GM23338 (cell line): ENCODE measurements around the gene KRAS. TPM values are rescaled to one million over a fixed set of nuclear protein-coding genes. Genes with fewer than 3 reads are reported as not detected.
A peak's percentile ranks its signal among the peaks of the same experiment; 100 is the strongest.

Source experiments
- ATAC-seq: fragments of 200-7000 bp; cut with Tn5 transposase; 3 replicates; pipeline ENCODE4 v1.9.1; 2020
- DNase-seq: peaks from one replicate; pipeline ENCODE4 v3.0.0-alpha.2; 2015; ENCODE audit warnings: low spot score
- H2AFZ ChIP-seq: fragments of 200-600 bp; sonication (generic); 2 replicates; pipeline ENCODE4 v1.8.0; 2016; ENCODE audit warnings: antibody characterized with exemption, mild to moderate bottlenecking, moderate library complexity
- H3F3A ChIP-seq: fragments of 200-600 bp; sonication (generic); replicated peaks from 2 replicates; pipeline ENCODE4 v1.8.0; 2017; ENCODE audit warnings: antibody characterized with exemption, mixed run types, low read depth
- H3K27ac ChIP-seq: fragments of 200-600 bp; sonication (generic); 2 replicates; pipeline ENCODE4 v1.6.1; 2016; ENCODE audit warnings: low read depth
- H3K27me3 ChIP-seq: fragments of 200-600 bp; sonication (generic); 2 replicates; pipeline ENCODE4 v1.8.0; 2016; ENCODE audit warnings: mild to moderate bottlenecking, mixed run types, moderate library complexity; ENCODE audit not compliant: insufficient read depth
- H3K36me3 ChIP-seq: fragments of 200-600 bp; sonication (generic); 2 replicates; pipeline ENCODE4 v1.8.0; 2016; ENCODE audit warnings: mild to moderate bottlenecking; ENCODE audit not compliant: insufficient read depth
- H3K4me1 ChIP-seq: fragments of 200-600 bp; sonication (generic); 2 replicates; pipeline ENCODE4 v1.8.0; 2016; ENCODE audit warnings: mild to moderate bottlenecking, moderate library complexity; ENCODE audit not compliant: insufficient read depth
- H3K4me2 ChIP-seq: fragments of 200-600 bp; sonication (generic); 2 replicates; pipeline ENCODE4 v1.7.1; 2017; ENCODE audit warnings: mixed run types
- H3K4me3 ChIP-seq: fragments of 200-600 bp; sonication (generic); 2 replicates; pipeline ENCODE4 v1.6.1; 2016; ENCODE audit warnings: mixed run types
- H3K79me2 ChIP-seq: fragments of 200-600 bp; sonication (generic); replicated peaks from 2 replicates; pipeline ENCODE4 v1.8.0; 2017; ENCODE audit warnings: mild to moderate bottlenecking; ENCODE audit not compliant: insufficient read depth
- H3K9me2 ChIP-seq: fragments of 200-600 bp; sonication (generic); 2 replicates; pipeline ENCODE4 v1.8.0; 2017; ENCODE audit not compliant: insufficient read depth
- H4K20me1 ChIP-seq: fragments of 200-600 bp; sonication (generic); replicated peaks from 2 replicates; pipeline ENCODE4 v1.8.0; 2017; ENCODE audit warnings: mild to moderate bottlenecking; ENCODE audit not compliant: insufficient read depth
- H3K27ac Mint-ChIP-seq: 2 replicates; pipeline ENCODE4 v1.8.0; 2020; ENCODE audit warnings: inconsistent platforms, mild to moderate bottlenecking, moderate library complexity, mixed read lengths
- H3K27me3 Mint-ChIP-seq: 3 replicates; pipeline ENCODE4 v1.8.0; 2022; ENCODE audit warnings: low read depth, mild to moderate bottlenecking, moderate library complexity, mixed read lengths, inconsistent platforms; ENCODE audit not compliant: insufficient read depth, poor library complexity
- H3K36me3 Mint-ChIP-seq: 3 replicates; pipeline ENCODE4 v1.8.0; 2021; ENCODE audit warnings: low read depth, mild to moderate bottlenecking, inconsistent platforms, moderate library complexity, mixed read lengths
- H3K4me1 Mint-ChIP-seq: 3 replicates; pipeline ENCODE4 v1.8.0; 2020; ENCODE audit warnings: mild to moderate bottlenecking, inconsistent platforms, mixed read lengths
- H3K4me3 Mint-ChIP-seq: 3 replicates; pipeline ENCODE4 v1.8.0; 2021; ENCODE audit warnings: moderate library complexity, mild to moderate bottlenecking, inconsistent platforms, mixed read lengths
- H3K9me3 Mint-ChIP-seq: 3 replicates; pipeline ENCODE4 v1.8.0; 2020; ENCODE audit warnings: moderate library complexity, mild to moderate bottlenecking, inconsistent platforms, mixed read lengths
- CTCF ChIP-seq, 2 experiments: fragments of 200-600 bp in 1 of 2; sonication (generic) in 1 of 2; conservative IDR thresholded peaks; 2 replicates each; pipeline versions ENCODE4 v1.5.1 to v1.6.1; 2016 to 2017; ENCODE audit warnings: antibody characterized with exemption in 2 of 2, low read depth in 2 of 2, mild to moderate bottlenecking in 2 of 2, moderate library complexity in 1 of 2
- EZH2phosphoT487 ChIP-seq: fragments of 200-600 bp; sonication (generic); IDR thresholded peaks from one replicate; pipeline ENCODE4 v1.8.1; 2018; ENCODE audit warnings: antibody characterized with exemption; ENCODE audit not compliant: unreplicated experiment
- JUNB ChIP-seq: IDR thresholded peaks from one replicate; pipeline ENCODE4 v1.6.1; 2016; ENCODE audit warnings: antibody characterized with exemption; ENCODE audit not compliant: unreplicated experiment
- REST ChIP-seq: IDR thresholded peaks from one replicate; pipeline ENCODE4 v1.6.1; 2018; ENCODE audit warnings: antibody characterized with exemption; ENCODE audit not compliant: unreplicated experiment
- ZNF331 ChIP-seq: fragments of 250-450 bp; sonication (Bioruptor Pico); IDR thresholded peaks from 2 replicates; pipeline ENCODE4 v1.5.0; 2020; ENCODE audit warnings: low read depth, mild to moderate bottlenecking, moderate library complexity
- ZNF462 ChIP-seq: fragments of 250-450 bp; sonication (Bioruptor Pico); IDR thresholded peaks from 2 replicates; pipeline ENCODE4 v1.5.0; 2020; ENCODE audit warnings: mild to moderate bottlenecking, moderate library complexity
- polyA plus RNA-seq: library from polyadenylated mRNA; unstranded; fragments of >200 nt; fragmentation: Nextera tagmentation; extraction: Ambion mirVana; gene quantifications from 2 replicates; pipeline ENCODE4 v1.2.1, GENCODE V29; 2016
- total RNA-seq: library from RNA; depleted of rRNA; stranded (reverse); fragments of >200 nt; shearing (Covaris generic); gene quantifications from 2 replicates; pipeline ENCODE4 v1.2.3, GENCODE V29; 2014

The KRAS gene
- total and polyA plus RNA-seq, 2 experiments from 2014 or later: 54.7 to 131 TPM

- no peak for TF ChIP-seq REST
- no peak for TF ChIP-seq CTCF (conservative IDR thresholded peaks at IDR 0.05; ENCODE audit: low read depth in 2 of 2)
These were observed 25.6 kb upstream of the KRAS start (continued) for GRCh38 chr12:25276199-25276937.

- no peak overlapping the region for H3K4me3 Mint-ChIP-seq
- no peaks in the 10 kb centered on the region for H3K9me3 Mint-ChIP-seq
- no peaks in the 10 kb centered on the region for H3K79me2 ChIP-seq
- no peaks in the 10 kb centered on the region for H3K36me3 Mint-ChIP-seq
- no peak overlapping the region for H3K4me3 ChIP-seq
- no peak for DNase-seq
- no peak overlapping the region for H3K27ac Mint-ChIP-seq
- H3K27me3 ChIP-seq: no peaks in the 10 kb centered on the region
- H3K4me1 Mint-ChIP-seq: no peaks in the 10 kb centered on the region
- H3K4me2 ChIP-seq: no peak overlapping the region
- H3K9me2 ChIP-seq: no peaks in the 10 kb centered on the region
- no peaks in the 10 kb centered on the region for H4K20me1 ChIP-seq
- no peaks in the 10 kb centered on the region for H3F3A ChIP-seq
- H3K27me3 Mint-ChIP-seq: no peaks in the 10 kb centered on the region
- no peak for ATAC-seq
- no peak overlapping the region for H3K27ac ChIP-seq
- no peaks in the 10 kb centered on the region for H3K36me3 ChIP-seq
- peak overlapping the region; percentile 45; the same call in 1 of the 2 replicates for H2AFZ ChIP-seq
- H3K4me1 ChIP-seq: no peaks in the 10 kb centered on the region
- TF ChIP-seq ZNF331 (CRISPR knock-in tag): no peak
- TF ChIP-seq ZNF462 (CRISPR knock-in tag): no peak
- TF ChIP-seq JUNB: no peak
- TF ChIP-seq REST: no peak
- TF ChIP-seq EZH2phosphoT487: no peak
These were observed 20.9 kb upstream of the KRAS start for GRCh38 chr12:25271486-25272098.
